Right ventricle myocardium superior (tissue), 1 donor: ENCODE results near the gene PROS1. TPM values are rescaled to one million over a fixed set of nuclear protein-coding genes. Genes with fewer than 3 reads are reported as not detected.
"Not testable (repeated sequence)": the region's sequence is repeated elsewhere in the genome, so short reads cannot be mapped to it uniquely, and the experiment has no call there.

Experiments
- ATAC-seq: fragments of 200-7000 bp; cut with Tn5 transposase; one replicate; pipeline ENCODE4 v1.9.1; 2020; ENCODE audit warnings: mild to moderate bottlenecking; ENCODE audit not compliant: poor library complexity
- DNase-seq: peaks from one replicate; pipeline ENCODE4 v3.0.0-alpha.2; 2020
- intact Hi-C: fragments of 100-400 bp; cut with DNase I; formaldehyde crosslinking; loops from one replicate; pipeline ENCODE4 v1.11.2; 2022
- total RNA-seq: library from RNA; stranded (reverse); fragmentation: NEBNext Ultra II Directional; extraction: Animal tissue kit (Norgen Biotek cat#: 25700); gene quantifications from one replicate; pipeline ENCODE4 v1.2.1, GENCODE V29; 2021
- donor health status: DM: no; HTN: yes; CAD: no; lungs with severe emphysema.

PROS1 gene
- total RNA-seq, 1 donor from 2014 or later = 19.8 TPM

GRCh38 chr3:93911206-93911605 lies 62.5 kb downstream of the PROS1 start:
- no peak for ATAC-seq
- no peak for DNase-seq
- intact Hi-C loops = no loop called here

GRCh38 chr3:93910097-93910496 lies 63.6 kb downstream of the PROS1 start:
- peak; percentile 64 for ATAC-seq
- DNase-seq = no peak
- intact Hi-C loops = no loop called here

- DNase-seq (no peak), ATAC-seq (no peak)
- intact Hi-C loops = no loop called here
These were observed 66.6 kb downstream of the PROS1 start for GRCh38 chr3:93907132-93907531.

- peak; percentile 74 for ATAC-seq
- peak; percentile 70 for DNase-seq
- intact Hi-C loops = no loop called here
These were observed 67.5 kb downstream of the PROS1 start for GRCh38 chr3:93906245-93906644.

- intact Hi-C loops = no loop called here
- DNase-seq = no peak
- no peak for ATAC-seq
These were observed 69.1 kb downstream of the PROS1 start for GRCh38 chr3:93904568-93904967.

GRCh38 chr3:93878250-93879017 lies 95.3 kb downstream of the PROS1 start:
- intact Hi-C loops, ATAC-seq, DNase-seq: not testable (repeated sequence)

- DNase-seq, intact Hi-C loops, ATAC-seq: not testable (repeated sequence)
These were observed 96.3 kb downstream of the PROS1 start for GRCh38 chr3:93877427-93877826.

- DNase-seq, ATAC-seq, intact Hi-C loops: not testable (repeated sequence)
These were observed 100.3 kb downstream of the PROS1 start for GRCh38 chr3:93873412-93873811.

GRCh38 chr3:93867425-93867824 lies 106.3 kb downstream of the PROS1 start:
- intact Hi-C loops = no loop called here
- ATAC-seq (no peak), DNase-seq (no peak)

GRCh38 chr3:93861017-93861416 lies 112.7 kb downstream of the PROS1 start:
- intact Hi-C loops = no loop called here
- ATAC-seq (no peak), DNase-seq (no peak)

GRCh38 chr3:93855401-93855800 lies 118.3 kb downstream of the PROS1 start:
- no peak for ATAC-seq
- intact Hi-C loops = no loop called here
- no peak for DNase-seq

GRCh38 chr3:93852228-93852627 lies 121.5 kb downstream of the PROS1 start:
- DNase-seq, intact Hi-C loops: not testable (repeated sequence)

GRCh38 chr3:93843981-93844380 lies 129.7 kb downstream of the PROS1 start:
- DNase-seq = no peak
- no peak for ATAC-seq
- intact Hi-C loops = no loop called here

More at GRCh38 chr3:93852228-93852627, 121.5 kb downstream of the PROS1 start:
- not testable (repeated sequence) for ATAC-seq

GRCh38 chr3:93839193-93839592 lies 134.5 kb downstream of the PROS1 start:
- intact Hi-C loops, ATAC-seq, DNase-seq: not testable (repeated sequence)

Other genes starting within 250 kb of the PROS1 start
- 3.0 TPM for gene ARL13B, start 6.3 kb upstream of the PROS1 start, total RNA-seq
- not detected for gene STX19, start 54.7 kb upstream of the PROS1 start, total RNA-seq
- gene DHFR2, start 89.0 kb upstream of the PROS1 start, total RNA-seq = 2.7 TPM
- 4.0 TPM for gene NSUN3, start 89.2 kb upstream of the PROS1 start, total RNA-seq